H1 (cell line): ENCODE results near the gene SLC24A3.

Experiments
- BRCA1 ChIP-seq: IDR thresholded peaks from 2 replicates; pipeline ENCODE4 v1.6.1; 2012; ENCODE audit warnings: low read depth, low read length, improper control_type of control experiment
- CTCF ChIP-seq, 3 experiments: IDR thresholded peaks; 1 replicate in 2 of 3; 2 replicates in 1 of 3; pipeline versions ENCODE4 v1.5.1 to v1.6.1; 2011; ENCODE audit warnings: low read length in 3 of 3, mild to moderate bottlenecking in 3 of 3, inconsistent platforms in 2 of 3, low read depth in 1 of 3, moderate library complexity in 1 of 3; ENCODE audit not compliant: insufficient read depth in 1 of 3; ENCODE audit errors: control extremely low read depth in 1 of 3
- EZH2 ChIP-seq: fragments of 200-600 bp; sonication (generic); IDR thresholded peaks from 2 replicates; pipeline ENCODE4 v1.7.1; 2012; ENCODE audit warnings: low read depth, mild to moderate bottlenecking, moderate library complexity, low read length, inconsistent platforms; ENCODE audit not compliant: severe bottlenecking
- ZNF274 ChIP-seq: IDR thresholded peaks from 2 replicates; pipeline ENCODE4 v1.7.0; 2012; ENCODE audit warnings: low read length, borderline replicate concordance; ENCODE audit errors: extremely low read depth

GRCh38 chr20:19519466-19519865, 307.0 kb downstream of the SLC24A3 start:
- no peak for TF ChIP-seq EZH2
- no peak for TF ChIP-seq ZNF274
- TF ChIP-seq CTCF (IDR thresholded peaks at IDR 0.05; ENCODE audit: control extremely low read depth in 1 of 3, insufficient read depth in 1 of 3, low read depth in 1 of 3, low read length in 3 of 3), result no peak
- no peak for TF ChIP-seq BRCA1
